Thyroid gland (tissue), 4 donors: ENCODE measurements around the gene CAMTA1.

Source experiments
- POLR2A ChIP-seq, 2 donors: fragments of 450-650 bp; IDR thresholded peaks; one replicate each; pipeline ENCODE4 v1.6.1; 2017; ENCODE audit warnings: antibody characterized with exemption in 2 of 2, mild to moderate bottlenecking in 2 of 2, moderate library complexity in 1 of 2
- TF ChIP-seq, protein P1 (sequence below), 6 experiments: fragments of 200-600 bp in 3 of 6; fragments of 450-650 bp in 3 of 6; sonication (generic) in 3 of 6; IDR thresholded peaks; one replicate each; pipeline ENCODE4 v1.5.1; 2016 to 2019; ENCODE audit warnings: antibody characterized with exemption in 6 of 6, mild to moderate bottlenecking in 2 of 6, inconsistent platforms in 1 of 6, moderate library complexity in 1 of 6

- TF ChIP-seq, protein P1, sequence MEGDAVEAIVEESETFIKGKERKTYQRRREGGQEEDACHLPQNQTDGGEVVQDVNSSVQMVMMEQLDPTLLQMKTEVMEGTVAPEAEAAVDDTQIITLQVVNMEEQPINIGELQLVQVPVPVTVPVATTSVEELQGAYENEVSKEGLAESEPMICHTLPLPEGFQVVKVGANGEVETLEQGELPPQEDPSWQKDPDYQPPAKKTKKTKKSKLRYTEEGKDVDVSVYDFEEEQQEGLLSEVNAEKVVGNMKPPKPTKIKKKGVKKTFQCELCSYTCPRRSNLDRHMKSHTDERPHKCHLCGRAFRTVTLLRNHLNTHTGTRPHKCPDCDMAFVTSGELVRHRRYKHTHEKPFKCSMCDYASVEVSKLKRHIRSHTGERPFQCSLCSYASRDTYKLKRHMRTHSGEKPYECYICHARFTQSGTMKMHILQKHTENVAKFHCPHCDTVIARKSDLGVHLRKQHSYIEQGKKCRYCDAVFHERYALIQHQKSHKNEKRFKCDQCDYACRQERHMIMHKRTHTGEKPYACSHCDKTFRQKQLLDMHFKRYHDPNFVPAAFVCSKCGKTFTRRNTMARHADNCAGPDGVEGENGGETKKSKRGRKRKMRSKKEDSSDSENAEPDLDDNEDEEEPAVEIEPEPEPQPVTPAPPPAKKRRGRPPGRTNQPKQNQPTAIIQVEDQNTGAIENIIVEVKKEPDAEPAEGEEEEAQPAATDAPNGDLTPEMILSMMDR (IDR thresholded peaks at IDR 0.05): no peak
- TF ChIP-seq POLR2A (IDR thresholded peaks at IDR 0.05): no peak
Measured at GRCh38 chr1:7262611-7263010, 477.4 kb downstream of the CAMTA1 start.
